GM21576 (cell line): Measurements from ENCODE around the gene APOBEC2.

ENCODE experiments used
- ATAC-seq: cut with Tn5 transposase; IDR thresholded peaks from one replicate; pipeline ENCODE4 v1.9.1; 2021; ENCODE audit warnings: mild to moderate bottlenecking, moderate library complexity; ENCODE audit not compliant: unreplicated experiment

The APOBEC2 gene

DNA sequence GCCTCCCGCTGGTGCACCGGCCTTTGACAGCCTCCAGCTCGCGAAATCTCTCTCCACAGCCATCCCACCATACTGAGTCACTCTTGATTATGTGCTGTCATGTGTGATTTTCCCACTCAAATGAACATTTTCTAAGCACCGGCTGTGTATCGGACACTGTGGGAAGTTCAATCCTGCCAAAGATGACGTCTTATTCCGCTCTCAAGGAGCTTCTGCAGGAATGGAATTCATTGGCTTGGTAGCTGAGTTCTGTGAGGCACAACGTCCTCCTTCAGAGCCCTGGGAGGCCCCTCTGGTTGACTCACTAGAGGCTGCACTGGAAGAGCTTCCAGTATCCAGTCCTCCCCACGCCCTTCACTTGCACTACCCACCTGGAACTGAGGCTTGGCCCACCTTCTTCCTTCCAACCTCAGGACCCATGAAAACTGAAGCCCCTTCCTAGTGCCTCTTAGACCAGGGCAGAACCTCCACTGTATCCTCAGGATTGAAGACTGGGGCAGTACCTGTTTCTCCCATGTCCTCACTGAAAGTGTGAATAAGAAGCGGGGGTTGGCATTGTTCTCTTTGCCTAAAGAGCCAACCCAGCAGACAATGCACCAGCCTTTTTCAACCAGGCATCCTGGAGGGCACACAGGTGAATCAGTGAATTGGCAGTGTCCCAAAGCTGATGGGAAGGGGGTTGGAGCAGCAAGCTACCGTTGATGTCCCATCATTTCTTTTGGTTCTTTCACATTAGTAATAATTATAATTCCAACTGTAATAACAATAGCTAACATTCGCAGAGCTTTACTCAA is 15.7 kb upstream of the APOBEC2 start:
- no peak for ATAC-seq

DNA sequence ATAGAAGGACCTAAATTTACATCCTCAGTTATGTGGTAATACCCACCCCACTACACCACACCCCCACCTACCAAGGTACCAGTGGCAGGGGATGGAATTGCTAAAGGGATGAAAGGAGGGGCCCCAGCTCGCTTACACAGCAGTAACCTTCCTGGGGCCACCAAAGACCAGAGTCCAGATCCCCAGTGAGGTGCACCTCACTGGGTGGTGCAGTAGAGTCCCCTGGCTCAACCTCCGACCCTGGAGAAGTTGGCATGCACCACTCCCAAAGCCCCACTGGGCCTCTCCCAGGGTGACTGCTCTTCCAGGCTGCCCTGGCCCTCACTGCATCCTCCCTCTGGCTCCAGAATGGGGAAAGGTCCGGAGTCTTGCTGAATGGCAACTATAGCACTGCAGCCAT is 14.8 kb upstream of the APOBEC2 start:
- ATAC-seq = no peak

DNA sequence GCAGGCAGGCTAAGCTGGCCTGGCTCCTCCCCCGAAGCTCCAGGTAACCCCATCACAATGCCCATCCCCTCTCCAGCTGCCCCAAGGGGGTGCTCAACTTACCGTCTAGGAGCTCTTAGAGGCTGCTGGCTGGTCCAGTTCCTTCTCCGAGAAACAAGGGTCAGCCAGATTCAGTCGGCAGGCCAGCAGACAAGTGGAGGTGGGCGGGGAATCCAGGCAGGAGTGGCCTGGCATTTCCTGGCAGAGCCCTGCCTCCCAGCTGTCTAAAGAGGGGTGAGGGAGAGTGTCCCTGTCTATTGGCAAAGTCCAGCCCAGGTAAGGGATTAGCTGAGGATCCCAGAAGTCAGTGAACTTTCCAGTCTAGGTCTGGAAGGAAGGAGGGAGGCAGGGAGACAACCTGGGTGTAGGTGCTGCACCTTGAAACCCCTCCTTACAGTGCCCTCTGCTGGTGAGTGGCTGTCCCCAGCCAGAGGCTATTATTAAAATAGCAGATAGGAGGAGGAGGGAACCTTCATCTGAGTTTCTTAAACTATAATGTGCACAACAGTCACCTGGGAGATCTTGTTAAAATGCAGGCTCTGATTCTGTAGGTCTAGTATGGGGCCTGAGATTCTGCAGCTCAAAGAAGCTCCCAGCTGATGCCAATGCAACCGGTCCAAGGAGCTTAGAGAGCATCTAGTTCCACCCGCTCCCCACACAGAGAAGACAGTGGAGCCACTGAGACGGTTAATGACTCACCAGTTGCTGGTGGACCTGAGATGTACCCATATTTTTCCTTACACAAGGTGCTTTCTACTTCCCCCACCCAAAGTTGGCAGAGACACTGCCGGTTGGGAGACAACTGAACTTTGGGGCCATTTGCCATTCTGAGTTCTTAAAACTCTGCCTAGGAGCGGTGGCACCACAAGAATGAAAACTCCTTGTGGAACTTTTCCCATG is 13.7 kb upstream of the APOBEC2 start, which contains the start of gene UNC5CL:
UNC5CL (minus strand) TSS at position 162 of the 939 bp plus-strand sequence. CDS start 4,147 bp downstream, outside the sequence.
- ATAC-seq = no peak

DNA sequence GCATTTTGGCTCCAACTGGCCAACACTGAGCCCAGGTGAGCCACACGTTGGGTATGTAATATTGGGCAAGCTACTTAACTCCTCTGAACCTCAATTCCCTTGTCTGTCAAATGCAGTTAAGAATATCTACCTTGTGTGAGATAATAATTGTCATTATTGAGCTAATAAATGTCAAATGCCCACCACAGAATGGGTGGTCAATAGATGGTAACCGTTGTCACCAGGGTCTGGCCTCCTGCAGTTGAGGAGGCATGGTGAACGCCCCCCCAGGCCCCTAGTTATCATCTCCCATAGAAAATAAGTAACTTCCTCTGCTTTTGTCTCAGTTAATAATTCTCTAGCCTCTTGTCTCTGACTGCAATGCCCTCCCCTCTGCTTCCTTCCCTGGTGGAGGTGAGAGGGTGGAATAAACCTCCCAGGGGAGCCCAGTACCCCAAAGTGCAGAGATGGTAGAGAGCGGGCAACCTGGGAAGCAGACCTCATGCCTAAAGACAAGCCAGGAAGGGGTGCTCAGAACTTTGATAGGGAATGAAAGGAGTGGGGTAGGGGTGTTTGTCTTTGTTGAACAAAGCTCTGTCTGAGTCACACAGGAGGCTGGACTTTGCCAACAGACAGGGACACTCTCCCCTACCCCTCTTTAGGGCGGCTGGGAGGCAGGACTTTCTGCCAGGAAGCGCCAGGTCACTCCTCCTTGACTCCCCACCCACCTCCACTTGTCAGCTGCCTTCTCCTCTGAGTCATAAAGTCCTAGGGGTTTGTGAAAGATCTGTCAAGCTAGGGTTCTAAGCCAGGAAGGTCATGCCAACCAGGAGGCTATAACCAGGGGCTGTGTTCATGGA is 12.7 kb upstream of the APOBEC2 start:
- ATAC-seq = no peak

DNA sequence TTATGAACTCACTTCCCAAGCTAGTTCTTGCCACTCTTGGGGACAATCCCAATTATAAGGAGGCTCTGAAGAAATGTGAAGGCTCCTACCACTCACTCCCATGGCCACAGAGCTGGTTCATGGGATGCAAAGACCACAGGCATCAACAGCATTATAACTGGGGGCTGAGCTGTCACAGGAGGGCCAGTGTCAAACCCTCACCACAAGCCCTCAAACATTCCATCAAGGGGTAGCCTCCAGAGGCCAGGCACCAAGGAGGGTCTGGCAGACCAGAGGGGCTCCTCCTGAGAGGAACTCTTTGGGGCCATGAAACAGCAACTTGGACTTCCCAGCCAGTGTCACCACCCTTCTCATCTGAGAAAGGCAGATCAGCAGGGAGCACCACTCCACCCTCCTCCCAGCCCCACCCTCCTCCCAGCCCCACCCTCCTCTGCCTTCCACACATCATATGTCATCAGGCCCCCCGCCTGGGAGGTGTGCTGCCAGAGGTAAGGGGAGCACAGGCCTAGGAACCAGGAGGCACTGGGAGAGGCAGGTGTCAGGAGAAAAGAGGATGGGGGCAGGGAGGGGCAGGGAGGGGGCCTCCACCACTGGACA is 12.0 kb upstream of the APOBEC2 start:
- ATAC-seq = no peak

DNA sequence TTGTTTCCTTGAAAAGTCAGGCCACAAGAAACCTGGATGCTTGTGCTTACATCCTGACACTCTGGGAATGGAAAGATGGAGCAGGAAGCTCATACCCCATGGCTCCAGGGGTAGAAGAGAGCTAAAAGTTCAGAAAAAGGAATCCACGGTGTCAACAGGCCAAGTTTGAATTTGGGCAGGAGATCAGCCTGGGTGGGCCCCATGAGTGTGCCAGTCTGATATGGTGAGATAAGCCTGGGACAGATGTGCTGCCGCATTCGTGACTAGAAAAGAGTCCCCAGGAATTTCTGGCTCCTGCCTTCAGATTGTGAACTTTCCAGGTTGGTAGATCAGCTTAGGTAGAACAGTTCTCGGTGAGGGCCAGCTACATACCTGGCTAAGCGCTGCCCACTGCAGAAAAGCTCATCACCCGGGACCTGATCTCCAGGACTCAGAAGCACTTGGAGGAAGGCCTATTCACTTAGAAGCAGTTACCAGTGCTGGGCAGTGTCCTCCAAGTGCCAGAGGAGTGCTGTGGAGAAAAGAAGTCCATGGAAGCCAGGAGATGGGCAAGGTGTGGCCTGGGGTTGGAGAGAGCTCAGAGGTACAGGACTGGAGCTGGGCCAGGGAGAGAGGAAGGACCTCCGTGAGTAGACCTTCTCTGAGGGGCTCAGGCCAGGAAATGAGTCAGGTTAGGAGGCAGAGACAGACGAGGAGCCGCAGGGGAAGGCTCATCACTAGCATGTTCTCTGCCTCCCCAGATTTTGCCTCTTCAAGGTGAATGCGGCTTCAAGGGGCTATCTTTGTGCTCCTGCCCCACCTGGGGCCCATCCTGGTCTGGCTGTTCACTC is 10.6 kb upstream of the APOBEC2 start, which contains the start of gene TSPO2:
TSPO2 (plus strand) TSS at position 242 of the 830 bp plus-strand sequence; CDS start at position 761, 519 bp downstream.
- ATAC-seq = no peak

DNA sequence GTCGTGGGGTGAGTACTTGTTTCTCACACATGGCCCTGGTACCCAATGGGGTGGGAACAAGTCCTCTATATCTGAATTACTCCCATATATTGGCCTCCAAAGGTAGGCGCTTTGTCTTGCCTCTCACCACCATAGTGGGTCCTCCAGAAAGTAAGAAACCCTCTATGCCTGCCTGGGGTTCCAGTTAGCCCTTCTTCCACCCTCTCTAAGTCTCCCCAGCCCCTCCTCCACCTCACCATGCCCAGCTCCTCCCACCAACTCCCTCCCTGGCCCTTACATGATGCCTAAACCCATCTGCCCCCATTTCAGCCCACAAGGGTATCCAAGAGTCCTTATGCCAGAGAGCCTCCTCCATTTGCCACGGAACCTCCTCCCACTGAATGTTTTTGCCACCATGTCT is 9.9 kb upstream of the APOBEC2 start:
- ATAC-seq = no peak

DNA sequence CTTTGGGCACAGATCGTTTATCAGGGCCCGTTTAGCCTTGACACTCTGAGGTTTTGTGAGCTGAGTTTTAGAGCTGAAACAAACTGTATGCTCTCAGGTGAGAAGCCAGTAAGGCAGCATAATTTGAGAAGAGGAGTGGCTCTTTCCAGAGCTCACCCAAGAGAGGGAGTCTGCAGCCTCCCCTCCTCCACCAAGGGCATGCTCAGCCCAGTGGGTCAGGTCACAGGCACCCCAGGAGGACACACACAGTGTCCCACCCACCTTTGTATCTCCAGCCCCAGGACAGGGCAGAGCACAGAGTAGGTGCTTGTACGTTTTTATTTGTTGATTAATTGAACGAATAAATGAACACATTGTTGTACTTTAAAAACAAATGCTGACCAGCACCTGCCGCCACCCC is 7.3 kb upstream of the APOBEC2 start:
- no peak for ATAC-seq

DNA sequence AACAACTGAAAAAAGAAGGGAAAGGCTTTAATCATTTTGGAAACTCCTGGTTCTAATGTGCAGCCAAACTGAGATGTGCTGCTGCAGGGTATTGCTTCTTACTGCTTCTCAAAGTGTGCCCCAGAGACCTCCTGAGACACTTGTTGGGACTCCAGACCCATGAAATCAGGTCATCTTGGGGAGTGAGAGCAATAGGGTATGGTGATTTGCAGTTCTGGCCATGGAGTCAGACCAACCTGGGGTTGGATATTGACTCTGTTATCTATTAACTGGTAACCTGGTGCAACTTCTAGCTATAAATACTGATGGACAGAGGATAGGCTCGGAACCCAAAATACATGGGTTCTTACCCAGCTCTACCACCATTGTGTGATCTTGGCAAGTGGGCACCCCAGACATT is 6.9 kb upstream of the APOBEC2 start:
- no peak for ATAC-seq

DNA sequence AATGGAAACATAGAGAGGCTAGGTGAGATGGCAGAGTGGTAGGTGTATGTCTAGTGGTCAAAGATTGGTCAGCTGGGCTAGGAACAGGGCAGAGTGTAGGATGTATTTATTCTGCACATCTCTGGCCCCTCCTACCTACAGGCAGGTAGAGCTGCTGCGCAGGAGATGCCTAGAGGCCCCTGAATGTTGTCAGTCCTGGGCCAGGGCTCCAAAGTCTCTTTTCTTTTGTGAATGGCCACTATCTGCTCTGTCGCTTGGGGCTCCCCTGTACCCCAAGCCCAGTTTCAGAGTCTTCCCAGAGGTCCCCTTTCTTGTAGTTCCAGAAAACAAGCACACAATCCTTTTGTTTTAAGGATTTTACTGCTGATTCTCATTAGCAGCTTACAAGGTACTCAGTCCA is 5.7 kb upstream of the APOBEC2 start:
- ATAC-seq = no peak

DNA sequence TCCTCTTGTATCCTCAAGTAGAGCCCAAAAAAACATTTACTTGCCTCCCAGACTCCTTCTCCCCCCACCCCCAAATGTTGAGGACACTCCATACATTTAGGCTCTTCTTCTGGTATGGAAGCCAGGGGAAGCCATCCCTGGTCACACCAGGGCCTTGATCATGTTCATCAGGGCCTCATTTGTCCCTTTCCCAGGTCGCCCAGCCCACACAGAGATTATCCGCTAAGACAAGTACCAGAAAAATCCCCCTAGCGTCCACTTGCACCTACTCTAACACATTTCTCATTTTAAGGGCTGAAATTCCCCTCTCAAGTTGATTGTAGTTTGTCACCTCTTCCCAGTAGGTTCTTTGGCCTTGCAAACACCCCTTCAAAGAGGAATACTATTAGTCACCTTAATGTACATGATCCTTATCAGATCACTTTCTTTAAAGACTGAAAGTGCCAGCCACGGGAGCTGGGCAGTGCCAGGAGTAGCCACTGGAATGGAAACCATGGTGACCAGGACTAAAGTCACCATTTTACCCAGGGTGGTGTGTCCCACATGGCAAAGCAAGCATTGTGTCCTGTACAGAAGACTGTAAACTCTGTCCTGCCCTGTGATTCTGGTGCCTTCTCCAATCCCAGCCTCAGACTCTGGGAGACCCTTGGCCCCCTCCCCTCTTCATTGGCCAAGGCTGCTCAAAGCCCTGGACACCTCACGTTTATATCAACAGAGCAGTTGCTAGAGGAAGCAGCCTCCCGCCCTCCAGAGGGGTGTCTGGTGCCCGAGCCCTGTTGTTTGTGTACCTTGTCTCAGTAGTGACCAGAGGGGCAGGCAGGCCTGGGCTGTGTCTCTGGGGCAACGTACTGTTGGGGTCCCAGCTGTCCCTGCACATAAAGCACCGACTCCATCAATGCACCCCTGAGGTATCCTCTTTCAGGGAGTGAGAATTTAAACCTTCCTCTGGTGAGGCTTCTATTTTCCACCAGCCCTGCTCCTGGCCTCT is 5.0 kb upstream of the APOBEC2 start:
- no peak for ATAC-seq

DNA sequence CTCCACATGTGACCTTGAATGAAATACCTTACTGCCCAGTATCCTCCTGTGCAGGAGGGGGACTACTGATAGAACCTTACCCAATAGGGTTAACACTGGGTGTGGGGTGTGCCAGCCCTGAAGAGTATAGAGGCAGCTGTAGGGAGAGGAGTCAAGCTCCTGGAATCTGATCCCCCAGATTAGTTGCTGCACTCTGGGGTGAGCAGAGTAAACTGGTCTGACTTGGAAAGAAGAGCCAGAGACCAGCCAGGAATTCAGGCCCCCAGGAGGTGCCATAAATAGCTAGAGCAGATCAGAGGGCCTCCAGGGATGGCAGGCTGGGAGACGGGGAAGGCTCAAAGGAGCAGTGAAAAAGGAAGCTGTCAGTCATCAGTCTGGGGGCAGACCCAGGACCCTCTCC is 3.5 kb upstream of the APOBEC2 start:
- ATAC-seq = no peak

DNA sequence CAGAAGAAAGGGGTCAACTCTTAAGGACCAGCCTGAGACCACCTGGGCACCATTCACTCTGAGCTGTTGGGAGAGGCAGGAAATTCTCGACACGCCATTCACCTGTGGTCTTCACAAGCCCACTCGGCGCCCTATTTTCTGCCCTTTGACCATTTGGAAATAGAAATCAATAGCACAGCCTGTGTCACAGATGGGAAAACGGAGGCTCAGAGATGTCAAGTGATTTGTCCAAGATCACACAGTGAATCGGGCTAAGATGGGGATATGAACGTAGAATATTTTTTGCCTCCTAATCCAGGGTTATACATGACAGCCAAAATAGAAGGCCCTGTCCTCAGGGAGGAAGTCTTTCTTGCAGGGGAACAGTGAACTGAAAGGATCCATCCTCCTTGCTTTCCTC is 3.0 kb upstream of the APOBEC2 start:
- no peak for ATAC-seq

DNA sequence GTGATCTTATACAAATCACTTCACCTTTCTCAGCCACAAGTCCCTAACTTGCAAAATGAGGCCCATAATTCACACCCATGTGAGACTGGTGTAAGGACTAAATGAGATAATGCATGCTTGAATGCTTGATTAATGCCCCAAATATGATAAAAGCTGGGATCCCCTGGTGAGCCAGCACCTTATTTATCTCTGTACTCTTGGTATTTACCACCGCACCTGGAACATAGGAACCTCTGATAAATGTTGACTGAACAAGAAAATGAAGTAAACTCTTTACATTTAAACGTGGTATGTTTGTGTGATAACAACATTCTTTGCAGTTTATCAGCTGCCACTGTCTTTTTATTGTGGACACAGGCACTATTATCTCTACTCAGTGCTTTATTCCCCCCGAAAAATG is 2.5 kb upstream of the APOBEC2 start:
- no peak for ATAC-seq

DNA sequence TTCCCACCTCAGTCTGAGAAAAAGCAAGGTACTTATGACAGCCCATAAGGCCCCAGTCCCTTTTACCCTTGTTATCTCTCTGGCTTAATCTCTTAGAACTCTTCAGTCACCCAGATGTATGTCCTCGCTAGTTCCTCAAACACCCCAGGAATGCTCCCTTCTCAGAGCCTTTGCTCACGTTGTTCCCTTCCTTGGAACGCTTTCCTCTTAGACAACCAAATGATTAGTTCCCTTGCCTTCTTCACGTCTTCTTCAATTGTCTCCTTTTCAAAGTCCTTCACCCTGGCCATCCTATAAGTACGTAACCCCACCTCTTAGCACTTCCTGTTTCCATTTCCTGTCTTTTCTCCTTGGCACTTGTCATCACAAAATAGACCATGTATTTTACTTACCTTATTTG is 1.1 kb upstream of the APOBEC2 start:
- ATAC-seq = no peak

DNA sequence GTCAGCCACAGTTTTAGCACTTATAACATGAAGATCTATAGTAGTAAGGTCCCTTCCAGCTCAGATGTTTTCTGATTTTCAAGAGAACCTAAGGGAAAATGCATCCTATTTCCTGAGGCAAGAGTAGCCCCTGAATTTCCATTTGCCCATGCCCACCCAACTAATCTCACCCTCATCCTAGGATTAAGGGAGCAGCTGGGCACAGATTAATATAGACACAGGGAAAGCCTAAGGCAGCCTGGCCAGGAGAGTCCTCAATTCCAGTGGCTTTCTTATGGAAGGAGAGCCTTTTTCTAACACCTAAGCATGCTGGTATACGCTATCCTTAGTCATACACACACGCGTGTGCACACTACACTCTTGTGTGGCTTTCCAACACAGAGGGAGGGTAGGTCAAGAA is 1.5 kb downstream of the APOBEC2 start:
- no peak for ATAC-seq

DNA sequence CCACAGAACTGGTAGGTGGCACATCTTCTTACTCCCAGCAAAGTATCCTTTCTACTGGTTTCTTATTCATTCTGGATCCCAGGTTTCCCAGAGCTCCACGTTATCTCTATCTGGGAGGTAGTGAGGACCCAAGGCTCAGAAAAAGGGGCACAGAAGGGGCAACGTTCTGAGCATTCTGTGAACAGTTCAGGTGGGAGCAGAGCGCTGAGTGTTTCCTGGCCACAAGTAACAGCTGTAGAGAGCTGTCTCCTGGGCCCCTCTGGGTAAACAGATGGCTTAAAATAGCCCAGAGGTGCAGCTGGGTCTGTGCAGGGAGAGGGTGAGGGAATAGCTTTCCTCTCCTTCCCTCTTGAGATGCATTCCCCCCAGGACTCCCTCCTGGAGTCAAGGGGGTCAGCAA is 2.1 kb downstream of the APOBEC2 start:
- ATAC-seq = no peak

DNA sequence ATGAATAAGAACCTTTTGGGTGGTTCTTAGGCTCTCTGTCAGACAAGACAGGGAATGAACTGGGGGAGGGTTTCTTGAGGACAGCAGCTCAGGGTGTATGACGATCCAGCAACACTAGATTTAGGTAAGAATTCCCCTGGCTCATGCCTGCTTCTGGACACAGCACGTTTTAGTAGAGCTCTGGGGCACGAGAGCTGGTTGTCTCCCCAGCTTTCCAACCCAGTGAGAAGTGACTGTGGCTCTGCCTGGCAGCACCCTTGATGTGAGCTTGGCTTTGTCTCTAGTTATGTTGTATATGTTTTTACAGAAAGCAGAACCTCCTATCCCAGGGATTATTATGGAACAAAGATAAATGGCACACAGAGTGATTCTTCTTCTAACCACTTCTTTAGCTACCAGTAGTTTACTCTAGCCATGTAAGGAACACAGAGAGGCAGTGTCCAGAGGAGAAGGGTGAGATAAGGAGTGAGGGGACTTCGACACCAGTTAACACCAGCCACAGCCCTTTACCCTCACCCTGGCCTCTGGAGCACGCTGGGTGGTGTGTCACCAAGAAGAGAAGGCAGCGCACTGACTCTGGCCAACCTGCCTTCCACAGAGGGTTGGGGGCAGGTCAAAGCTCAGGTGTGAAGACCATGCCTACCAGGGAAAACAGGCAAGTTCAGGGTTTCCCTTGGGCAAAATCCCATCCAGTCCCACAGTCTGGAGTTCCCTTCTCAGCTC is 3.9 kb downstream of the APOBEC2 start:
- no peak for ATAC-seq
